Measurements from ENCODE around the gene MAP3K7CL.
A peak's percentile ranks its signal among the peaks of the same experiment; 100 is the strongest.
"Not testable (repeated sequence)": the region's sequence is repeated elsewhere in the genome, so short reads cannot be mapped to it uniquely, and the experiment has no call there.

The MAP3K7CL gene

DNA sequence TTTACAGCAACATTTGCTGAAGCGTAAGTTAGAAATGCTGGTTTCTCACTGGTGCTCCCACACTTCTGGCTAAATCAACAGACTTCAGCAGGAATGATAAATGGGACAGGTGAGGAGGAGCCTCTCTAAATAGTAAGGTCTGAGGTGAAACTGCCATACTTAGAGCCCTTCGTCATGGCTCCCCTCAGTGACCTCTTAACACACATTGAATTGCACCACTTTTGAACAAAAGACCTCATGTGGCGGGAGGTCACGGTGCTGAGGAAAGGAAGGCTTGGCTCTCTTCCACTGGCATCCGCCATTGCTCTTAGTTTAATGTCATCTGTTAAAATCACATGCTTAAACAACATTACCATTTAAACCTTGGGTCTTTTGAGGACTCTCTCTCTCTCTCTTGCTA lies 3.4 kb downstream of the MAP3K7CL start:
- no peak for DNase-seq

DNA sequence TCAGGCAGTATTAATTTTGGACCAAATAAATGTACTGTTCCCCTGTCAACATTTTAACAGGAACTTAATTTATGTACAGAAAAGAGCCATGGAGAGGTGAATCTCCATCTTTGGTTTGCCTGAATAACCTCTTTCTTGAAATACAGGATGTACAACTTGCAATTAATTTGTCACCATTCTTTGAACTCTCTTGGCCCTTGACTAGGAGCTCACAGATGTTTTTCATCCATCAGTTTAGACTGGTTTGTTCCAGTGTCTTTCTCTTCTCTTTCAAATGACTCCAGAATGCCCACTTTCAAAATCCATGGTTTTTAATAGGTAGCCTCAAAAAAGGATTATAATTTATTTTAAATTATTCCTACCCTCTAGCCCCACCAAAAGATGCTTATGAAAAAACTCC lies 5.0 kb downstream of the MAP3K7CL start:
- no peak for DNase-seq

DNA sequence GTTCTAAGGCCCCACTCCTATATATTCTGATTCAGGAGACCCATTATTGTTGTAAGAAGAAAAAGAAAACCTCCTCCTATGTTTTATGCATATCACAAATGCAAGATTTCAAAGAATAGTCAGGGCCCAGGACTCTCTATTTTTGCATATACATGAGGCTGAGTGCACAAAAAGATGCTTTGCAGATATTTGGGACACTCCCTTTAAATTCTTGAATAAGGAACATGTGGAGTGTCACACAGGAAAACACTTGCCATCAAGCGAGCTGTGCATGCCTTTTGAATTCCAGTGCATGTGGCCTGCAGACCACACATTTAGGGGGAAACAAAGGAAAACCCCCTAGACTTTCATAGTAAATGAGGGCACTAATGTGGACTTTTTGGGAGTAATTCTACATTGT lies 5.6 kb downstream of the MAP3K7CL start:
- no peak for DNase-seq

DNA sequence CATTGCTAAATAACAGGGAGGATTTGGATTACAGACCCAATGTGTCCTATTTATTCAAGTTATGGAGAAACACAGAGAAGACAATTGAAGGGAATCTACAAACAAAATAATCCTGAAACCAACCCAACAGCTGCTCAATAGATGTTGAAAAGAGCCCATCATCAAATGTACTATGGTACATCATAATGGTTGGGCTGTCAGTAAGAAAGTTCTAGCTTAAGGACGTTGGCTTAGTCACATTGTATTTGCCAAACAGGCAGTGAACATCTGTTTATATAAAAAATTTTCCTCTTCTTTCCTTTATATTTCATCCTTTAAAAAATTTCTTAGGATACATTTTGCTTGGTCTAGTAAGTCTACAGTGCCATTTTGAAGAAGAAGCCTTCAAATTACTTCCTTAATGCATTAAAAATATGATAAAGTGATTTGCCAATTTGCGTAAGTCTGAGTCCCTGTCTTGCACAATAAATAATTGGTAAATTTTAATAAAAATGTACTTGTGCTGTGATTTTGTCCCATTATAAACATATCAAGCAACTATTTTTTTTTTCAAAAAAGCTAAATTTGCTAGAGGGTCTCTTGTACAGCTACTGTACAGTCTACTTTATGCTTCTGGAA lies 14.4 kb downstream of the MAP3K7CL start:
- DNase-seq, result no peak

DNA sequence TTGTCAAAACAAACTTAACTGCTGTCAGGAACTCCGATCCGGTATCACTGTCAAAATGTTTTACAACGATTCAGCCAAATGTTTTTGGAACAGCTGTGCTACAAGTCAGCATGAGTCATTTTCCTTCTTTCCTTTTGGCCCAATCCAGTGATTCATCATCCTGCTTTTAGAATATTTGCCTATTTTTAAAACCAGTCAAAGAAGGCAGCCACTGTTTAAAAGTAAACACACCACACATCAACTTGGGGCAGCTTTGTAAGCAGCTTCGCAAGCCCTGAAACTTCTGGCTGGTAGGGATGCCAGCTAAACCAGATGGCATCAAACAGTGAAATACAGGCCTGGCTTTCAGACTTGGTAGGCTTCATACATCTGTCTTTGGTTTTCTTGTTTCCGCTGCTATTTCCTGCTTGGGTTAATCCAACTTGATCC lies 14.9 kb downstream of the MAP3K7CL start:
- peak; percentile 7 to 39 for DNase-seq

DNA sequence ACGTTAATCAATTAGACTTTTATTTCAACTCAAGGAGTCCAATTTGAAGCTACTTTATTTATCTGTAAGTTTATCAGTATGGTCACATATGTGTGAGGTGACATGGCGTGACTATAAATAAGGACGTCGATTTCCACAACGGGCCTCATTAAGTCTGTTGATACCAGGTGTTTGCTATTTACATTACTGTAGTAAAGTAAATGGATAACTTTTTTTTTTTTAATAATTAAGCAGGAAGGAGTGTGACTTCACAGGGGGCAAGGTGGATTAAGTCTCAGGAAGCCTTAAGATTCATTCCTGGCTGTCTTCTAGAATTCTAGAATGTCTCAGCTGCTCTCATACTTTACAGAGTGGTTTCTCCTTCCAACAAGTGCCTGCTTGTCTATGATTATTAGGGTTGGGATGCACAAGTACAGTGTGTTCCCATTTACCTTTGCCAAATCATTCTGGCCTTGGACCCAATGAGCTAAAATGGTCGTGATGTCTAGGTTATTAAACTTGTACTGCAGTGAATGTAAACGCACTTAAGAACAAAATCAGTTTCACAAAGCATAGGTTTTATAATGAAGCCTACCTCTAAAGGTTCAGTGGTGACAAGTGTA lies 15.5 kb downstream of the MAP3K7CL start:
- no peak for DNase-seq

DNA sequence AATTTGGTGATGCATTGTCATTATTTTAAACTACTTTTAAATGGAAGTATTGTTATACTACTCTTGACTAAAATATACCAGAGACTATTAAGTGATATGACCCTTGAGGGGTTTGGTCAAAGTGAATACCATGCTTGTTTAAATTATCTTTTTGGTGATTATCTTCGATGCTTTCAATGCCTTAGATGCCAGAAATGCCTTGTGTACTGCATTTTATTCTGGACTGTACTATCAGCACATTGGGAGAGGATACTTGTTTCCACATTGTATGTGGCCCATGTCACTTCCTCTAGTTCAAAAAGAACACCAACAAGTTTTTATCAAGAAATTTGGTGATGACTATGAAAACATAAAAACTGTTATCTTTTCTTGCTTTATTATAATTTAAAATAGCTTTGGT lies 16.3 kb downstream of the MAP3K7CL start:
- DNase-seq, result no peak

DNA sequence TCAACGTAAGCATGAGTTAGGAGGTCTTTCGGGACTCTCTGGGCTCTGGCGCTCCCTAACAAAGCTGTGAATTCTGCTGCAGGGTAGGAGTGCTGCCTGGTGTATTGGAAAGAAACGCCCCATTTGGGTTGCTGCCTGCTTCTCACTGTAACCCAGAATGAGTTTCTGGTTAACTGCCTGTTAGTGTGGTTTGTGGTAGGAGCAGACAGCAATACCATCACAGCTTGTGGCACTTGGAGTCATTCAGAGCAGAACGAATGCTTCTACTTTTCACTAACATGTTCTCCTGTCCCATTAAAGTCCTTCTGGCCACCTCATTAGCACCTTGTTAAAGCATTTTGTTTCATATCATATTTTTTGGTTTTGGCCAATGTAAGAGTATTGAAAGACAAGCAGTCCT lies 18.1 kb downstream of the MAP3K7CL start:
- DNase-seq, result no peak

DNA sequence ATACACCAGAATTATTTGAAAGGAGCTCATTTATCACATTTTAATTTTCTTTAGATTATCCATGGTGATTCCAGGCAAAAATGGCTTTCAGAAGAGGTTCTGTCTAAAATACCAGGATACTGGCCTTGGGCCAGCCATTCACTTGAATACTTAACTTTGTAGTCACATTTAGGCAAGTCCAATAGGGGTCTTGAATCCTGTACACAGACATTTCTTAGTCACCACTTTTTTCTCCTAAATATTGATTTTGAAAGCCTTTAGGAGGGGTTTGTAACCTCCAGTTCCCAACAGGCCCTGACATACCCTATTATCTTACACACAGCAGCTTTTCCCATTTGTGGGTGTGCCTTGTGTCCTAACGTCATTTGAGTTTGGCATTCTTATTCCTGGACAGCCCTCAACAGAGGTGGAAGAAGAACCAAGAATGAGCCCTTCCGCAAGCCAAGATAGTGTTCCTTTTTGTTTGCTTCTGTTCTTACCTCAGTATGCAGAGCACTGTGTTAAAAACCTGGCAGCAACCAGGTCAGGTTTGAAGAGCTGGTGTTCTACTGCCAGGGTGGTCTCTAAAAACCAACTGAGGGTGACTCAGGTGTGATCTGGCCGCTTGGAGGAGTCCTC lies 19.5 kb downstream of the MAP3K7CL start:
- no peak for DNase-seq

DNA sequence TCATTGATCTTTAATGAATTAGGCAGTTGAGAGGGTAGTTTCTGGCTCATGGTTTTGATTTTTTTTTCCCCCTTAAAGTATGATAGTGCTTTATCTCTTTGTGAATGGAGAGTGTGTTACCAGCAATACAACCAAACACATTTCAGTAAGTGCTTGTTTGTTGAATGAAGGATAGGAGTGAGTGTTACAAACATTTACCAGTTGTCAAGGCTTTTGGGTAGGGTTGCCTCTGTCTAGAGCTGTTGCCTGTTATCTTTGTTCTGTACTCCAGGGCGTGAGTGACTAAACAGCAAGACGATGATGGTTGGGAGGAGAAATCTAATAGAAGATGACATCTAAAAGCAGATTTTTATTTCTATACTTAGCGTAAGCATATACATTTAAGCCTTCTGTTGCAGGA lies 21.5 kb downstream of the MAP3K7CL start:
- DNase-seq, result no peak

DNA sequence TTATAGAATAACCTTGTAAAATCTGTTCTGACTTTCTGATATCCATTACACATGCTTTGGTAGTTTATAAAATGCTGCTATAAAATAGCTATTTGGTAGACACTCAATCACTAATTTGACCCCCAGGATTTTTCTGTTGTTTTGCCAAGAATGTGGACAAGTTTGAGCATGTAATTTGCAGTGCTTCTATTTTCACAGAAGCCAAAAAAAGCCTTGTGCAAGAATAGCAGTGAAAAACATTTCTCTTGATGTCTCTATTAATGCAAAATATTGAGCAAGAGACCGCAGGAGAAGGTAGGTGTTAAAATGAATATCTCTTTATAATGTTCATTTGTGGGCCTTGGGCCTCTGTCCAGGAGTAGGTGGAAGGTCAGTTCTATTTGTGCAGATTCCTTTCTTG lies 22.5 kb downstream of the MAP3K7CL start:
- no peak for DNase-seq

DNA sequence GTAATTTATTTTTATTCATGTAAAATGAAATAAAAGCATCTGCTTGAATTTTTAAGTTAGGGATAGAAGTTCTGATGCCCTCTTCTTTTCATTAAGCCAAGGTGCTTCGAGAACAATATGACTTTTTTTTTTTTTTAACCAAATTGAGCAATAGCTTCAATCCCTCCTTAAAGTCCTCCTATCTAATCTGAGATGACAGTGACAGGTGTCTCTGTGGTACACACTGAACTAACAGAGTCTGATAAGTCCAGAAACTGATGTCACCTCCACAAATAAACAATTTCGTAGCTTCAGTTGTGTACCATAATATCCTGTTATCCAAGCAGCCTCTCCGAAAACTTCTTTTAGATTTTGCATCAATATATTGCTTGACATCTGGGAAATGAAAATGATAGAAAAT lies 23.8 kb downstream of the MAP3K7CL start:
- DNase-seq, result no peak

DNA sequence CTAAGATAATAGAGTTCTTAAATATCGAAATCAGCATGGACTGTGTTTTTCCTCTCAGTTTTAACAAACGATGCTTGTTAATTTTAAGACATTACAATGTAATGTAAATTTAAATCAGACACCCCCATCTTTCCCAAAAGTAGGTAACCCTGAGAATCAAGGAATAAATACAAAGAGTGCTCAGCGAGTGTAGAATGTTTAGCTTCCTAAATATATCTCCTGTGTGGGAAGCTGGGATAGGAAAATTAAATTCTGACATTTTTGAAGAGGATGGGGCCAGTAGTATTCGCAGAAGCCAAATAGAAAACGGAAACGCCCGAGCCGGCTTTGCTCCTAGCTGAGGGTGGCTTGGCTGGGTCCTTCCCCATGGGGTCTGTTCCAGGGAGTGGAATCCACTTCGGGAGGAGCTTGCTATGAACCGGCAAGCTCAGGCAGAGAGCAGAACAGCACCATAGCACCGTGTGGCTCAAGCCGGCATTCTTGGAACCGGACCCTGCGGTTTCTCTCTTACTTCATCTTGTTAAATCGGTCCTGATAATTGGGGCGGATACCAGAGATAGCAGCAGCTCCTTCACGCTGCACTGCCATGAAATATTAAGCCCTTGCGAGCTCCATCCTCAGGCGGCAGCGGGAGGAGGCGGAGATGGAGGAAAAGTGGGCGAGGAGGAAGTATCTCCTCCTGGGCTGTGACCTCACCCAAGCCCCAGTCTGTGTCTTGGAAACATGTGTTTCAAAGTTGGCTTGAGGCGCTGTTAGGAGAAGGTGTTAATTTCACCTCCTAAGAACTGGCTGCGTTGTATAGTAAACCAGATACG lies 24.9 kb downstream of the MAP3K7CL start:
- DNase-seq, result peak; percentile 63 to 90

DNA sequence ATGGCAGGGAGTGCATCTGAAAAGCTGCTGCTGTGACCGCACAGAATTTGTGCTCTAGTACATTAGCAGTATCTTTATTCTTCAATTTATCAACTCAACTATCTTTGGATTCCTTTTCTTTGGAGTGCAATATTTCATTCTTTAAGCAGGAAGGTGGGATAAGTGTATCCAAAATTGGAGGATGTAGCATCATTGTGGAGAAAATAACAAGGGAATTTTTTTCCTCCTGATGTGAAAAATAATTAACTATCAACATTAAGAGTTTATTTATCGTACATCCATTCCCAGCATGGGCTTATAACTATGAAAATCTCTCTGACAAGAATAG lies 25.5 kb downstream of the MAP3K7CL start:
- no peak for DNase-seq

DNA sequence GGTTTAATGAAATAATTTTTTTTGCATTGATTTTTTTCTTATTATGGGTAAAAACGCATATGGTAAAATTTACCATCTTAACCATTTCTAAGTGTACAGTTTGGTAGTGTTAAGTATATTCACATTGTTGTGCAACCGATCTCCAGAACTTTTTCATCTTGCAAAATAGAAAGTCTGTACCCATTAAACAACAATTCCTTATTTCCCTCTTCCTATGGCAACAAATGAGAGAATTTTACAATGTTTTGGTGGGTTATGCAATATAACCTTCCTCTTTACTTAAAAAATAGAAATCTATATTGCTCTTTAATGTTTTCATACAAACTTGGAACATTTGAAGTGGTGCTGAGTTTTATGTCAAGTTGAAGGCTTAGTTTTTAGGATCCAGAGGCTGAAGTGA lies 26.6 kb downstream of the MAP3K7CL start:
- DNase-seq, result peak; percentile 44 to 89

DNA sequence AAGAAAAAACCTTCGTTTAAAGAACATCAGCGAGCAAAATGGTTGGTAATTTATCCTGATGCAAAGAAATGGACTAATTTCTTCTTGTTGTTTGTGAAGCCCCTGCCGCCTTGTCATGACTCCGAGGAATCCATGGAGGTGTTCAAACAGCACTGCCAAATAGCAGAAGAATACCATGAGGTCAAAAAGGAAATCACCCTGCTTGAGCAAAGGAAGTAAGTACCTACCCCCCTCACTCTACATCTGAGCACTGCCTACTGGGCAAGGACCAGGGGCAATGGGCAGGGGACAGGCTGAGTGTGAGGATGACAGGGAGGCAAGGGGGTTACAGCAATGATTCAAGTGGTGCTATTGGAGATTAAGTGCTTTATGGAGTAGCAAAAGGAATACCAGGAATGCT lies 29.4 kb downstream of the MAP3K7CL start:
- DNase-seq, result peak in 1 of 2 donors; percentile 23

DNA sequence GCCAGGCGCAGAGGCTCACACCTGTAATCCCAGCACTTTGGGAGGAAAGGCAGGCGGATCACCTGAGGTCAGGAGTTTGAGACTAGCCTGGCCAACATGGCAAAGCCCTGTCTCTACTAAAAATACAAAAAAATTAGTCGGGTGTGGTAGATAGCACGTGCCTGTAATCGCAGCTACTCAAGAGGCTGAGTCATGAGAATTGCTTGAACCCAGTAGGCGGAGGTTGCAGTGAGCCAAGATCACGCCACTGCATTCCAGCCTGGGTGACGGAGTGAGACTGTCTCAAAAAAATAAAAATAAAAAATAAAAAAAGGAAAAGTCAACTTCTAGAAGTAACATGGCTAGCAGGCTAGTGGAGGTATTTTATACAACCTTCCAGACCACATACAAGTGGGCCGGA lies 32.4 kb downstream of the MAP3K7CL start:
- DNase-seq, result peak; percentile 80 to 84

DNA sequence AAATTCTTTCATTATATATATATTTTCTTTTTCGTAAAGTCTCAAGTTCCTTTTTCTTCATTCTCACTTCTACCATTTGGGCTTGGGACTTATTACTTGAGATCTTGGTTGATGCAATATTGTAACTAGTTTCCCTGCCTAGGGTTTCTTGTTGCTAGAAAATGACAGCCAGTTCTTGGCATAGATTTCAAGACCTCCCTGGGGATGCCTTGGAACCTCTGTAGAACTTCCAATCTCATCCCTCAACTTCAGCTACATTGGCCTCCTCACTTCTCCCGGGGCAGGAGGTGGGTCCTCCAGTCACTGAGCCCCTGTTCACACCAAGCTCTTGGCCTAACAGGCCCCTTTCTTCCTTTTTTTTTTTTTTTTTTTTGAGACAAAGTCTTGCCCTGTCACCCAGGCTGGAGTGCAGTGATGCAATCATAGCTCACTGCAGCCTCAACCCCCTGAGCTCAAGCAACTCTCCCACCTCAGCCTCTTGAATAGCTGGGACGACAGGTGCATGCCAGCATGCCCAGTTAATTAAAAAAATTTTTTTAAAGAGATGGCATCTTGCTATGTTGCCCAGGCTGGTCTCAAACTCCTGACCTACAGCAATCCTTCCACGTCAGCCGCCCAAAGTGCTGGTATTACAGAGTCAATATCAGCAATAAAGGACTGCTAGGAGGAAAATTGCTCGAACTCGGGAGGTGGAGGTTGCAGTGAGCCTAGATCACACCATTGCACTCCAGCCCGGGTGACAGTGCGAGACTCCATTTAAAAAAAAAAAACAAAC lies 33.1 kb downstream of the MAP3K7CL start:
- DNase-seq, result peak; percentile 49 to 87

DNA sequence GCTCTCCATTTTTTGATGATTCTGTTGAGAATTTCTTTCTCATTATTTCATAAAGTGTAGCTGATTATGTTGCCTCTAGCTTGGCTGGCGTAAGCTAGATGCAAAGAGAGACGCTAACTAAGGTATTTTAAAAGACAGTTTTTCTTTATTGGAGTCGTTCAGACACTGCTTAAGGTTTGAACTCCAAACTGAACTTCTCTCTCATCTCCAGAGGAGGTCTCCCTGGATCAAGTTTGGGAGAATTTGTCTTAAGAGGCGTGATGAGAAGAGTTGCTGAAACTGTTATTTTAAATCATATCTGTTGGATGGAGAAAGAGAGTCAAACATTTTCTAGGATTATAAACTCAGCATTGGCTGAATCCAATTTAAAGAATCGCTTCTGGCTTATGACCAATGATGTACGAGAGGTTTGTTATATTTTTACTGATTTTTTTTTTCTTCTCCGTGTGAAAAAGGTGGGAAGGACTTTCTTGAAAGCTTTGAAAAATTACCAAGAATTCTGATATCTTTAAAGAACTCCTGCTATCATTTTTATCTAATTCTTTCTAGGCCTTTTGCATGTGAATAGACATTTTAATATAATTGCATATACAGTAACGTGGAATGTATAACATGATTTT lies 34.0 kb downstream of the MAP3K7CL start:
- DNase-seq, result peak; percentile 70 to 81

DNA sequence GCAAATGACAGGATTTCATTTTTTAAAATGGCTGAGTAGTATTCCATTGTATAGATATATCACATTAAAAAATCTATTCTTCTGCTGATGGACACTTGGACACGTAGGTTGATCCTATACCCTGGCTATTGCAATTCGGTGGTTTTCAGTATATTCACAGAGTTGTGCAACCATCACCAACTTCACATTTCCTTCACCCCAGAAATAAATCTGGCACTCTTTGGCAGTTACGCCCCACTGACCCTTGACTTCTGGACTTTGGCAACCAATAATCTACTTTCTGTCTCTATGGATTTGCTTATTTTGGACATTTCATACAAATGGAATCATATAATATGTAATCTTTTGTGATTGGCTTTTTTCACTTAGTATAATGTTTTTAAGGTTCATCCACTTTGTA lies 35.9 kb downstream of the MAP3K7CL start:
- peak; percentile 51 to 60 for DNase-seq

DNA sequence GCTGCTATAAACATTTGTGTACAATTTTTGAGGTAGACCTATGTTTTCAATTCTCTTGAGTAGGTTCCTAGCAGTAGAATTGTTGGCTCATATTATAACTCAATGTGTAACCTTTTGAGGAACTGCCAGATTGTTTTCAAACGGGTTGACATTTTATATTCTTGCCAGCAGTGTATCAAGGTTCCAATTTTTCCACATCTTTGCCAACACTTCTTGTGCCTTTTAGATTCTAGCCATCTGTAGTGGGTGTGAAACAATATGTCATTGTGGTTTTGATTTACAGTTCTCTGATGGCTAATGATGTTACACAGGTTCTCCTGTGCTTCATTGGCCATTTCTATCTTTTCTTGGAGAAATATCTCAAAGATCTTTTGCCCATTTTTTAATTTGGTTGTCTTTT lies 36.4 kb downstream of the MAP3K7CL start:
- DNase-seq, result peak; percentile 34 to 64

DNA sequence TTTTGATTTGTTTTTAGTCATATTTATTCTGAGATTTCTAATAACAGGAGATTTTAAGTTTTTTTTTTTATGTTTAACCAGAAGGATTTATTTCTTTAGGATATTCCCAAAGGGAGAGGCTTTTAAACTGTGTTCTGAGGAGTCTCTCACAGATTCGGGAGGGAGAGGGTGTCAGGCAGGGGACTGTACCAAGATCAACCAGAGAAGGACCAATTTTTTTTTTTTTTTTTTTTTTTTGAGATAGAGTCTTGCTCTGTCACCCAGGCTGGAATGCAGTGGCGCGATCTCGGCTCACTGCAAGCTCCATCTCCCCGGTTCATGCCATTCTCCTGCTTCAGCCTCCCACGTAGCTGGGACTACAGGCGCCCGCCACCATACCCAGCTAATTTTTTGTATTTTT lies 37.0 kb downstream of the MAP3K7CL start:
- not testable (repeated sequence) for DNase-seq

Measured in inflammatory macrophage (primary cell).